Stimulated activated CD4-positive, alpha-beta T cell treated with anti-CD3 and anti-CD28 coated beads, TNF-alpha, amount 100 ng/mL, for 1 hour (primary cell): ENCODE data around the gene PLXNB2.
"Not testable (repeated sequence)": the region's sequence is repeated elsewhere in the genome, so short reads cannot be mapped to it uniquely, and the experiment has no call there.

Experiments used
- DNase-seq, 3 donors: peaks; one replicate each; pipeline ENCODE4 v3.0.0-alpha.2; 2020; ENCODE audit warnings: low read depth in 3 of 3, low spot score in 1 of 3

PLXNB2 gene

DNA sequence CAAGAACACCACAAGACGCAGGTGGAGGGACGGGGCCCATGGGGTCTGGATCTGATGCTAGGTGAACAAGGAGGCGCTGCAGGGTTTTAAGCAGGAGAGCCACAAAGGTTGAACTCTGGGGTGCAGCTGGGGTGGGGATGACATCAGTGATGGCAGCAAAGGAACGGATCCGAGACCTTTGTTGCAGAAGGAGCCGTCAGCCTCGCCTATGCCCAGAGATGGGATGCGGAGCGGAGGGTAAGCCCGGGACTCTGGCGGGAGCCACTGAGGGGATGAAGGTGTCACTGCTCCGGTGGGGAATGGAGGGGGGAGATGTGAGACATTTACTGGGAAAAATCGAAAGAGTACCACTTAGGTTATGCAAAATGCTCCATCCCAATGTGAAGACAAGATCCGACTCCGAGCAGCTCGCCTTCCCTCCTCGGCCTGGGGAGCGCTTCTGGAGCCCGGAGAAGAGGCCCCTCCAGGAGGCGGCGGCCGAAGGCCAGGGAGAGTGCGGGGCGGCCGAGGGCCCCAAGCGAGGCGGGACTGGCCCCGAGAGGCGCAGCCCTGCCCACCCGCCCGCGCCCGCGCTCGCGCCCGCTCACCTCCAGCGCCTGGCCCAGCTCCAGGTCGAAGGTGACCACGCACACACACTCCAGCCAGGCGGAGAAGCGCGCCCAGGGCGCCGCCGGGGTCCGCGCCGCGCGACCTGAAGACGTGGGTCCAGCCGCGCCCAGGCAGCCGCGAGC, 18.9 kb upstream of the PLXNB2 start:
- no peak for DNase-seq

- no peak for DNase-seq
Measured at GRCh38 chr22:50325444-50326224, 18.2 kb upstream of the PLXNB2 start.

DNA sequence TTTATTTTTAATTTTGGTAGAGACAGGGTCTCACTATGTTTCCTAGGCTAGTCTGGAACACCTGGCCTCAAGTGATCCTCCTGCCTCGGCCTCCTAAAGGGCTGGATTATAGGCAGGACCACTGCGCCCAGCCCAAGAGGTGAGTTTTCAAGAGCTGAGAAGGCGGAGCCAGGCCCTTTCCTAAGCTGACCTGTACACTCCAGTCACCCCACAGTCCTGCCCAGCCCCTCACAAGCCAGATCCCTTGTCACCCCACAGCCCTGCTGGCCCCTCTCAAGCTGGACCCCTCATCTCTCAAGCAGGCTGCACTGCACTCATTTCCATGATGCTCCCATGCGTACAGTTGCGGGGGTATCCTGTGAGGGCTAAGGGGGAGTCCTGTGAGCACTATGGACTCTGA, 16.5 kb upstream of the PLXNB2 start:
- no peak for DNase-seq

GRCh38 chr22:50322382-50323104, 15.1 kb upstream of the PLXNB2 start:
- not testable (repeated sequence) for DNase-seq

DNA sequence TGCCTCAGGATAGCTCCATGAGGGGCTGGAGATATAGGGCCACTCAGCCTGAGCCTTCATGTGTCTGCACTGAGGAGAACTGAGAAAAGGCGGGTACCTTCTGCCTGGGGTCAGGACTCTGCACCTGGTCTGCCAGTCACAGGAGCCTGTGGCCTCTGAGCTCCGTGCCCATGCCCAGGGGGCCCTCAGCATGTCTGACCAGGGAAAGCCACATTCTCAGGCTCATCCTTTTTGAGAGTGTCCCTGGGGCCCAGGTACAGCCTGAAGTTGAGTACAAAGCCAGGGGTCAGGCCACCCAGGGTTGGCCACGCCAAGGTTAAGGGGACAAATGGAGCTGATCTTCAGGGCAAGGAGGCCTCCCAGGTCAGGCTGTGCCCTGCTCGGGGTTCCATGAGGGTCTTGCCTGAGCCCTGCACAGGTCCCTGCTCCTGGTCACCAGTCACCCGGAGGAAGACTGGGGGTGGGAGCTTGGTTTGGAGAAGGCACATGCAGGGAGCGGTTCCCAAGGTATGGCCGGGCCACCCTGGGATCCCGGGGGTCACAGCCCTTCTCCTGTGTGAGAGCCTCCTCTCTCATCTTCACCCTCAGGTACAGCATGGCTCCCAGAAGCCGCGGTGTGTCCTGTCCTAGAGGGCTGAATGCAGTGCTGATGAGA, 13.4 kb upstream of the PLXNB2 start:
- no peak for DNase-seq

GRCh38 chr22:50320116-50320515, 12.7 kb upstream of the PLXNB2 start:
- no peak for DNase-seq

DNA sequence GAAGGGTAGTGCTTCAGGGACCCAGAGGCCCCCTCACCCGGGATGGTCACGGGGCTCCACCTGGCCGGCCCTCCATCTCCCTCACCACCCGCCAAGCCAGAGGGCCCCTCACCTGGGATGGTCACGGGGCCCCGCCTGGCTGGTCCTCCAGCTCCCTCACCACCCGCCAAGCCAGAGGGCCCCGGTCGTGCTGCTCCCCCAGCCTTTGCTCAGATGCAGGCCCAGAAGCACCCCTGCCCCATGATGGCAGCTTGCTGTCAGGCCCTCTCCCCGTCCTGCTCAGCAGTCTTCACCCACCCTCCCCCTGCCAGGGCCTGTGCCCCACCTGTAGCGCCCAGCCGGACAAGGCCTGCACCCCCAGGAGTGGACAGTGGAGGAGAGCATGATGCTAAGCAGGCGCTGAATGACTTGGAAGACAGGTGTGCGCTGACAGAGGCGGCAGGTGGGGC, 12.1 kb upstream of the PLXNB2 start:
- DNase-seq: no peak

DNA sequence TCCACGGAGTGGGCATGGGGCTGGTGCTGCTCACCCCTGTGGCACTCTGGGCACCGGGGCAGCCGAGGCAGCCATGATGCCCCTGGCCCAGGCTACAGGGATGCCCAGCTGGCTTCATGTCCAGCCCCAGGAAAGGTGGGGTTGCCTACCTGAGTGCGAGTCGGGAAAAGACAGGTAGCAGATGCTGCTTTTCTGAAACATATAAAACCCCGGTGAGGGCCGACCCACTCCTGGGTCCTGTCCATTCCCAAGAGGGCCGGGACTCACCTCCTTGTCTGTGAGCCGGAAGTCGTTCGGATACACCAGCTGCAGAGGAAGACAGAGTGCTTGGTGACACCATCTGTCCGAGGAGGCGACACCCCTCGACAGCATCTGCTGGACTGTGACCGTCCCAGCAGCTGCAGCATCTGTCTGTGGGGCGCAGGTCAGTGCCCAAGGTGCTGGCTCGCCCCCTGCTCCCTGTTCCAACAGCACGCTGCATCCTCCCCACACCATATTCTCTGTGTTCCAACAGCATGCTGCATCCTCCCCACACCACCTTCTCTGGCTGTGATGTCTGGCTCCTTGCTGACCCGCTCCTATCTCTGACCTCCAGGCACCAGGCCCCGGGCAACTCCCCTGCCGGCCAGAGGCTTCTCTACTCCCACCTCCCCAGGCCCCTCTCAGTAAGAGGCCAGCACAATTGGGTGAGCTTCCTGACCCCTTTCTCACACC, 11.4 kb upstream of the PLXNB2 start:
- DNase-seq: no peak

DNA sequence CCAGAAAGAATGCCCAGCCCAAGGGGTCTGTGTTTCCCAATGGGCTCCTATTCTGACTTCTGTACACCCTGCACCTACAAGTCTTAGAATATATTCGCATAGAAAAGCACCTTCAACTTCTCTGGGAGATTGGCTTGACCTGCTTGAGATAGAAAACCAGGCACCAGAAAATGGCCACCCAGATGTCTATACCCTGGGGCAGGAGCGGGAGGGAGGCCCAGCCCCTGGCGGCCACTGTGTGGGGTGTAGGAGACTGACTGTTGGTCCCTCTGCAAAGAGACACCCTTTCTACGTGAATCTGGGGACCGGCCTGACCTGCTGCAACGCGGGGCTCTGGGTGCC, 10.9 kb upstream of the PLXNB2 start:
- DNase-seq: no peak

- no peak for DNase-seq
Measured at GRCh38 chr22:50317674-50318073, 10.2 kb upstream of the PLXNB2 start.

- DNase-seq: no peak
Measured at GRCh38 chr22:50317178-50317577, 9.7 kb upstream of the PLXNB2 start.

DNA sequence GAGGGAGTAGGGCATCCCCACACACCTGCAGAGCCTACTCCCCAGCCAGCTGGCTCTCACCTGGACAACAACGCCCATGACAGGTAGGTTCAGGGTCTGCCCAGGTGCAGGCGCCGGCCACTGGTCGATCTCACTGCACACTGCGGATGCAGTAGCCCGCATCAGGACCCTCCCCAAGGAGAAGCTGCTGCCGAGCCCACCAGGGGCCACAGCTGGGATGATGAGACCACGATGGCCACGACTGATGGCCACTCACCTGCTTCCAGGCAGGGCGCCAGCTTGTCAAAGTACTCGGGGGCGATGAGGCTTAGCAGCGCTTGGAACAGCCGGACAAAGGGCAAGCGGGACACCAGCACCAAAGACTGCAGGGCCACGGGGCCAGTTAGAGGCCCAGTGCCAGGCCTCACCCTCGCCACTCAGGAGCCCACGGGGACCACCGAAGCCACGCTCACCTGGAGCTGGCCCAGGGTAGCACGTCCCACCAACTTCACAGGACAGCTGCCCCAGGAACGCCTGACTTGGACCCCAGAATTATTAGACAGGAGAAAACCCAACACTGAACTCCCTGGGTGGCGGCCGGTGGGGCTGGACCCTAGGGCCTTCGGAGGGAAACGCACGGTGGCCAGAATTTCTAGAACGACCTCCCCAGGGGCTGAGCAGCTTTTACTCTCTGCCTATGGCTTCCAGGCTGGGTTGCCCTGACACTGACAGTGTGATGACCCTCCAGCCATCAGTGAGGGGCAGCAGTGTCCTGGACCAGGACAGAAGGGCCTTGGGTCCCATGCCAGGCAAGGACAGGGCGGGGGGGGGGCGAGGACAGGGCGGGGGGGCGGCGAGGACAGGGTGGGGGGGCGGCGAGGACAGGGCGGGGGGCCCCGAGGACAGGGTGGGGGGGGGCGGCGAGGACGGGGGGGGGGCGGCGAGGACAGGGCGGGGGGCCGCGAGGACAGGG, 8.9 kb upstream of the PLXNB2 start:
- no peak for DNase-seq

GRCh38 chr22:50315289-50316113, 8.1 kb upstream of the PLXNB2 start:
- no peak for DNase-seq

DNA sequence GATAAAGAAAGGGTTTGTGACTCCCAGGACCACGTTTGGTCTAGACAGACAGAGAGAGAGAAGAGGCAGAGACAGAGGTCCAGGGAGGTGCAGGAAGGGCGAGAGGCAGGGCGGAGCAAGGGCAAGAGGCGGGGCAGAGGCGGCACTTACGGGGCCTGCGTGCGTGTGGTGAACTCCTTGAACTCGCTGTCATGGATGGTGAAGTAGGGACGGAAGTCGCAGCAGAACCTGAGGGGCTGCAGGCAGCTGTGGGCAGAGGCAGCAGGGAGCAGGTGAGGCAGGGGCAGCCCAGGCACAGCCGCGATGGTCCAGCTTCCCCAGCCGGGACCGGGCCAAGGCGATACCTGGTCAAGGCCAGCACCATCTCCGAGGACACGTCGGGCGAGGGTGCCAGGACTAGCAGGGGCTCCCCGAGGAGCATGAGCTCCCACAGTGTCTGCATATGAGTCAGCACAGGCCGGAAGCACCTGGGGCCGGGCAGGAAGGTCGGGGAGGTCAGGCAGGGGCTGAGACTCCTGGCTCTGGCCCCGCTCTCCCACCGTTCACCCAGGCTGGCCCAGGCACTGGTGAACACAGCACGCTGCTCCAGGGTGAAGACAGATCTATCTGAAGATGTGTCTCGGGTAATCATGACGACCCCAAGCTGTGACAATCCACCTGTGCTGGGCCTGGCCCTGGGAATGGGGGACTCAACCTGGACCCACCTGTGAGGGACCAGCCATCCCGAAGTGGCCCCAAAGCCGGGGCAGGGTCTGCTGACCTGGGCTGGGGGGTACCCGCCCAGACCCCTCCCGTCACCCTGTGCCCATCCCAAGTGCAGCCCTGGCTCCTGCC, 7.2 kb upstream of the PLXNB2 start:
- DNase-seq: peak; percentile 34 to 60 (median 43)

DNA sequence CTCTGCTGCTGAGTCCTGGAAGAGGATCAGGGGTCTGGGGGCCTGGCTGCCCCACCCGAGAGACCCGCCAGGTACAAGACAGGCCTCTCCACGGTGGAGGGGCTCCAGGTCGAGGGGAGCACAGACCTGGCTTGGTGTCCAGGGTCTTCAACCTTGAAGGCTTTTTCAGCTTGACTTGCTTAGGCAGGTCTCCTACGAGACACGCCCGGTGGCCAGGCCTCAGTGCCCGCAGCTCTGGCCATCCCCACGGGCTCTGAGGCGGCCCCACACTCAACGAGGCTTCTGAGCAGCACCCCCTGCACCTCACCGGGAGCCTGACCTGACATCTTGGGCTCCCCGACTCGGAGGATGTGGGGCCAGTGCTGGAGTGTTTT, 6.6 kb upstream of the PLXNB2 start:
- DNase-seq: no peak

DNA sequence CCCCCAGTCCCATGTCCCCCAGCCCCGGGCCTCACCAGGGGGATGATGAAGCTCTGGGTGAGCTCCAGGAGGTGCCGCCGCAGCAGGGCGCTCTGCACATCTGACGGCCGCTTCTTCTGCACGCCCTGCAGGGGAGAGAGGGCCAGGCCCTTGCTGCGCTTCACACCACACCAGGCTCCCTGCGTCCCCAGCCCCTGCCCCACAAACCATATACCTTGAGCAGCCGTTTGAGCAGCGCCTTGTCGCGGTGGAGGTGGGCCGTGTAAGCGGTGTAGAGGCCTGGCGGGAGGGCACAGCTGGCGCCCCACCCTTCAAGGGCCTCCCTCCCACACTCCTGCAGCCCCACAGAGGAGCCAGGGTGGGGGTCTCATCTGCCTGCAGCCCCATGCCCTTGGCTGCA, 6.2 kb upstream of the PLXNB2 start:
- no peak for DNase-seq

- DNase-seq: no peak
Measured at GRCh38 chr22:50313021-50313420, 5.6 kb upstream of the PLXNB2 start.

GRCh38 chr22:50312371-50312770, 4.9 kb upstream of the PLXNB2 start:
- DNase-seq: no peak
